HepG2 (cell line): ENCODE results near the gene AKTIP. TPM values are rescaled to one million over a fixed set of nuclear protein-coding genes. Genes with fewer than 3 reads are reported as not detected.

ENCODE experiments used
- AKNA ChIP-seq: sonication (generic); formaldehyde crosslinking; IDR thresholded peaks from 2 replicates; pipeline ENCODE4 v1.4.0; 2020; ENCODE audit warnings: missing genetic modification reagents, borderline replicate concordance
- HMGXB4 ChIP-seq, 2 experiments: sonication (generic) in 1 of 2; formaldehyde crosslinking in 1 of 2; IDR thresholded peaks; 2 replicates each; pipeline versions ENCODE4 v1.4.0 to v1.6.1; 2018 to 2020; ENCODE audit warnings: missing genetic modification reagents in 2 of 2, borderline replicate concordance in 1 of 2, low read depth in 1 of 2, mild to moderate bottlenecking in 1 of 2, missing biosample characterization in 1 of 2
- ISX ChIP-seq: sonication (generic); formaldehyde crosslinking; conservative IDR thresholded peaks from 2 replicates; pipeline ENCODE4 v1.5.0; 2020; ENCODE audit warnings: missing genetic modification reagents
- MED8 ChIP-seq: sonication (generic); formaldehyde crosslinking; IDR thresholded peaks from 2 replicates; pipeline ENCODE4 v1.8.1; 2023; ENCODE audit warnings: mild to moderate bottlenecking, missing genetic modification reagents; ENCODE audit not compliant: insufficient replicate concordance
- MLLT10 ChIP-seq: sonication (generic); formaldehyde crosslinking; IDR thresholded peaks from 2 replicates; pipeline ENCODE4 v1.4.0; 2020; ENCODE audit warnings: missing genetic modification reagents
- POLR2A ChIP-seq, 2 experiments: IDR thresholded peaks; 2 replicates each; pipeline ENCODE4 v1.6.1; 2011; ENCODE audit warnings: low read depth in 2 of 2, low read length in 2 of 2, mild to moderate bottlenecking in 1 of 2, moderate library complexity in 1 of 2; ENCODE audit not compliant: insufficient read depth in 1 of 2
- RARA ChIP-seq: IDR thresholded peaks from 2 replicates; pipeline ENCODE4 v1.6.1; 2016; ENCODE audit warnings: missing genetic modification reagents, missing compliant biosample characterization
- ZBTB34 ChIP-seq: sonication (generic); formaldehyde crosslinking; IDR thresholded peaks from 2 replicates; pipeline ENCODE4 v1.8.0; 2022; ENCODE audit warnings: mild to moderate bottlenecking, missing genetic modification reagents
- ZKSCAN1 ChIP-seq: fragments of 150-350 bp; IDR thresholded peaks from 2 replicates; pipeline ENCODE4 v1.6.1; 2014; ENCODE audit warnings: low read length
- ZMAT3 ChIP-seq: sonication (generic); formaldehyde crosslinking; conservative IDR thresholded peaks from 2 replicates; pipeline ENCODE4 v1.7.0; 2021; ENCODE audit warnings: missing genetic modification reagents
- ZNF263 ChIP-seq: sonication (generic); formaldehyde crosslinking; IDR thresholded peaks from 2 replicates; pipeline ENCODE4 v1.4.0; 2020; ENCODE audit warnings: missing genetic modification reagents
- ZNF33A ChIP-seq: sonication (generic); formaldehyde crosslinking; IDR thresholded peaks from 2 replicates; pipeline ENCODE4 v1.5.1; 2020; ENCODE audit warnings: missing genetic modification reagents, mild to moderate bottlenecking, moderate library complexity, borderline replicate concordance
- ZNF414 ChIP-seq: sonication (generic); formaldehyde crosslinking; IDR thresholded peaks from 2 replicates; pipeline ENCODE4 v1.5.0; 2020; ENCODE audit warnings: missing genetic modification reagents
- ZNF484 ChIP-seq: sonication (generic); formaldehyde crosslinking; IDR thresholded peaks from 2 replicates; pipeline ENCODE4 v1.5.1; 2020; ENCODE audit warnings: mild to moderate bottlenecking, low read depth, missing genetic modification reagents, borderline replicate concordance
- ZNF660 ChIP-seq: sonication (generic); formaldehyde crosslinking; IDR thresholded peaks from 2 replicates; pipeline ENCODE4 v1.5.1; 2020; ENCODE audit warnings: mild to moderate bottlenecking, low read depth, missing genetic modification reagents, borderline replicate concordance
- ZNF672 ChIP-seq: sonication (generic); formaldehyde crosslinking; IDR thresholded peaks from 2 replicates; pipeline ENCODE4 v1.8.1; 2022; ENCODE audit warnings: missing genetic modification reagents
- ZSCAN12 ChIP-seq: sonication (generic); formaldehyde crosslinking; IDR thresholded peaks from 2 replicates; pipeline ENCODE4 v1.9.0; 2021; ENCODE audit warnings: mild to moderate bottlenecking, missing genetic modification reagents
- ZSCAN29 ChIP-seq: sonication (generic); formaldehyde crosslinking; conservative IDR thresholded peaks from 2 replicates; pipeline ENCODE4 v1.4.0; 2020; ENCODE audit warnings: mild to moderate bottlenecking, missing genetic modification reagents
- polyA plus RNA-seq, 8 experiments: library from polyadenylated mRNA; depleted of rRNA in 3 of 8; stranded (reverse) in 7 of 8; unstranded in 1 of 8; fragments of >200 nt; fragmentation: Illumina TruSeq in 4 of 8; extraction: Trizol in 4 of 8; gene quantifications; 2 replicates each; pipeline versions ENCODE4 v1.2.1 to v1.2.3, GENCODE V29; 2011 to 2016; ENCODE audit warnings: low read depth in 4 of 8, missing spikeins in 1 of 8, mixed read lengths in 1 of 8; ENCODE audit not compliant: insufficient read depth in 1 of 8
- total RNA-seq, 5 experiments: library from RNA; depleted of rRNA; stranded (reverse); fragments of >200 nt; fragmentation: Illumina TruSeq; extraction: Trizol; gene quantifications; 2 replicates each; pipeline ENCODE4 v1.2.3, GENCODE V29; 2016; ENCODE audit warnings: low read depth in 1 of 5

The AKTIP gene
- total and polyA plus RNA-seq, 2 of the 13 experiments (the other 11 are each of a cell fraction or from before 2014, with no cell fraction given): 28.8 to 49.0 TPM

GRCh38 chr16:53511403-53512280, 8.6 kb upstream of the AKTIP start (continued):
- no peak for TF ChIP-seq ISX (CRISPR knock-in tag)
- TF ChIP-seq ZSCAN29 (CRISPR knock-in tag): no peak
- TF ChIP-seq ZNF660 (CRISPR knock-in tag): no peak
- TF ChIP-seq HMGXB4 (CRISPR knock-in tag; IDR thresholded peaks at IDR 0.05; ENCODE audit: borderline replicate concordance in 1 of 2, low read depth in 1 of 2): peak in 1 of 2 experiments; percentile 54; a peak in 1 of 4 replicates
- no peak; the same call in 1 of the 2 replicates for TF ChIP-seq ZNF263 (CRISPR knock-in tag)
- peak; percentile 83 for TF ChIP-seq ZNF414 (CRISPR knock-in tag)
- no peak for TF ChIP-seq ZSCAN12 (CRISPR knock-in tag)
- no peak for TF ChIP-seq ZNF672 (CRISPR knock-in tag)
- peak; percentile 43 for TF ChIP-seq MED8
- no peak for TF ChIP-seq ZNF484 (CRISPR knock-in tag)
- peak; percentile 57 to 72; a peak in 3 of 4 replicates for TF ChIP-seq POLR2A (IDR thresholded peaks at IDR 0.05; ENCODE audit: insufficient read depth in 1 of 2, low read depth in 2 of 2, low read length in 2 of 2)
- no peak for TF ChIP-seq ZNF33A
- no peak for TF ChIP-seq AKNA (CRISPR knock-in tag)
- no peak for TF ChIP-seq MLLT10 (CRISPR knock-in tag)
- no peak for TF ChIP-seq ZKSCAN1
- no peak; the same call in 1 of the 2 replicates for TF ChIP-seq ZBTB34 (CRISPR knock-in tag)
- TF ChIP-seq RARA: peak; percentile 79
- TF ChIP-seq ZMAT3: peak; percentile 64; the same call in 1 of the 2 replicates
